Loucy (cell line): ENCODE data around the gene NUP50.

Experiments
- EZH2phosphoT487 ChIP-seq: fragments of 200-600 bp; IDR thresholded peaks from 2 replicates; pipeline ENCODE4 v1.6.1; 2018; ENCODE audit warnings: antibody characterized with exemption, mild to moderate bottlenecking, moderate library complexity, borderline replicate concordance
- TF ChIP-seq, protein P1 (sequence below): fragments of 200-600 bp; sonication (generic); conservative IDR thresholded peaks from 2 replicates; pipeline ENCODE4 v1.5.1; 2014; ENCODE audit warnings: mild to moderate bottlenecking, antibody characterized with exemption, low read length

DNA sequence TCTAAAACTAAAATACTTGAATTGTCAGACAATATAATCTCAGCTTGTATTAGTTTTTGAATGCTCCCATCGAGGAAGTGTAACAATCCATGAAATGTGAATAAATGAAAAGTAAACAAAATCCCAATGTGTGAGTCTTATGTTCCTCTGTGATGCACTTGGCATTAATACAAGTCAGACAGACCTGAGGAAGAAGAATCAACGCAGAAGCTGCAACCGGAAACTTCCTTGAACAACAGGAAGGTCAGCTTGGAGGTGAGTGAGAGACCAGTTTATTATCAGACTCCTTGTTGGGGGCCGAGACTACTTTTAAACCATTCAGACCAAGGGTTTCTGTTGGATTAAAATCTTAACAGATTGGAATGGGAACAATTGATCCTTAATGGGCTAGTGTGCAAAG lies 24.2 kb downstream of the NUP50 start:
- TF ChIP-seq, protein P1, sequence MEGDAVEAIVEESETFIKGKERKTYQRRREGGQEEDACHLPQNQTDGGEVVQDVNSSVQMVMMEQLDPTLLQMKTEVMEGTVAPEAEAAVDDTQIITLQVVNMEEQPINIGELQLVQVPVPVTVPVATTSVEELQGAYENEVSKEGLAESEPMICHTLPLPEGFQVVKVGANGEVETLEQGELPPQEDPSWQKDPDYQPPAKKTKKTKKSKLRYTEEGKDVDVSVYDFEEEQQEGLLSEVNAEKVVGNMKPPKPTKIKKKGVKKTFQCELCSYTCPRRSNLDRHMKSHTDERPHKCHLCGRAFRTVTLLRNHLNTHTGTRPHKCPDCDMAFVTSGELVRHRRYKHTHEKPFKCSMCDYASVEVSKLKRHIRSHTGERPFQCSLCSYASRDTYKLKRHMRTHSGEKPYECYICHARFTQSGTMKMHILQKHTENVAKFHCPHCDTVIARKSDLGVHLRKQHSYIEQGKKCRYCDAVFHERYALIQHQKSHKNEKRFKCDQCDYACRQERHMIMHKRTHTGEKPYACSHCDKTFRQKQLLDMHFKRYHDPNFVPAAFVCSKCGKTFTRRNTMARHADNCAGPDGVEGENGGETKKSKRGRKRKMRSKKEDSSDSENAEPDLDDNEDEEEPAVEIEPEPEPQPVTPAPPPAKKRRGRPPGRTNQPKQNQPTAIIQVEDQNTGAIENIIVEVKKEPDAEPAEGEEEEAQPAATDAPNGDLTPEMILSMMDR, result no peak
- TF ChIP-seq EZH2phosphoT487, result no peak
